DMS79 treated with DMSO at 0.1 percent for 48 hours (cell line): Measurements from ENCODE around the gene THBD.

Experiments used
- DNase-seq: peaks from one replicate; lab custom pipeline; 2025; lab: John Stamatoyannopoulos, UW

Gene THBD

GRCh38 chr20:23061734-23062561, 12.5 kb upstream of the THBD start:
- no peak for DNase-seq

DNA sequence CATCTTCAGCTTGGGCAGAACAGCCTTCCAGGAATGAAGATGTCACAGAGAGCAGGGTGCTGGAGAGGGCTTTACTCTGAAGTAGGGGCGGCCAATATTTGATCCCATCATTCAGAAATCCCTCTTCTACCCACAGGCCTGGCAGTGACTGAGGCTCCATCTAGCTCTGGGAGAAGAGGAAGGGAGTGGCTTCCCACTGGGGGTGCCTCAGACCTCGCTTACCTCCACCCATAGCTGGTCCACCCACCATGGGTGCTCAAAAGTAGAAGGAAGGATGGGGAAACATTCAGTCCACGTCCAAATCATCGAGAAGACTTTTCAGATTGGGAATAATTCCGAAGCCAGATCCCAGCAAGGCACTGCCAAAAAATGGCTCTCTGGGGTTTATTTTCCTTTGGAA, 11.8 kb upstream of the THBD start:
- DNase-seq, result no peak

- no peak for DNase-seq
Measured at GRCh38 chr20:23060629-23061028, 11.2 kb upstream of the THBD start.

GRCh38 chr20:23059846-23060245, 10.4 kb upstream of the THBD start:
- peak; percentile 39 for DNase-seq

DNA sequence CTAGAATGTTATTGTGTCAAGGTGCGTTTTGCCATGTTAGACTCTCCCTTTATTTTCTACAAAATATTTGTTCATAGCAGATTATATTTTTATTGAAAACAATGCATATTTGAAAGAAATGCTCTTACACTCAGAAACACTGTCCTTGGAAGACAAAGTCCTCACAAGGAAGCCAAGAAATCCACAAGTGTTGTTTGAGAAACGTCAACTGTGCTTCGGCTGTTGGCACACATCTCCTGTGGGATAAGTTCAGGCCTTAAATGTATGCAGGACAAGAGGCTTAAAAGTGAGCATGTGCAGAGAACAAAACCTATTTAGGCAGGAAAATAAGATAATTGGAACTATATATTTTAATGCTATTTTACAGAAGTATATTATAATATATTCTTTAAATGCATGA, 9.5 kb upstream of the THBD start:
- DNase-seq, result no peak

DNA sequence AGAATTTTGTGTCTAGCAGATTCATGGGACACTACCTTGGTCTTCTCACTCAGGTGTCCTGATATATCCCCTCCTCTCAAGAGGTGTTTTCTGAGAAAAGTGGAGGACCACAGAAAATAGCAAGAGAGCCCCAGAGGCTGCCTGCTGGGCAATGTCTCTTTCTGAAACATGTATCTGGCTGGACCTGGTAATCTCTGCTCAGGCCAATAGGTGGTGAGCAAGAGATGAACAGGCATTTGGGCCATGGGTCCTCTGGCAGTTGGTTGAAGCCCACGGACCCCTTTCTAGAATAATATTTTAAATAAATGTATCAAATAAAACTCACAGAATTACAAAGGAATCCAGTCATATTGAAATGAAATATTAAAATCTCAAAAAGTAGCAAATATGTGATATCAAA, 8.8 kb upstream of the THBD start:
- DNase-seq, result no peak

- no peak for DNase-seq
Measured at GRCh38 chr20:23052904-23053303, 3.4 kb upstream of the THBD start.

GRCh38 chr20:23050847-23051627, 1.6 kb upstream of the THBD start:
- no peak for DNase-seq

GRCh38 chr20:23050076-23050838, 785 bp upstream of the THBD start:
- DNase-seq, result no peak

- peak; percentile 44 for DNase-seq
Measured at GRCh38 chr20:23048283-23049200, 930 bp downstream of the THBD start.

- peak; percentile 38 for DNase-seq
Measured at GRCh38 chr20:23047738-23048214, 1.7 kb downstream of the THBD start.

DNA sequence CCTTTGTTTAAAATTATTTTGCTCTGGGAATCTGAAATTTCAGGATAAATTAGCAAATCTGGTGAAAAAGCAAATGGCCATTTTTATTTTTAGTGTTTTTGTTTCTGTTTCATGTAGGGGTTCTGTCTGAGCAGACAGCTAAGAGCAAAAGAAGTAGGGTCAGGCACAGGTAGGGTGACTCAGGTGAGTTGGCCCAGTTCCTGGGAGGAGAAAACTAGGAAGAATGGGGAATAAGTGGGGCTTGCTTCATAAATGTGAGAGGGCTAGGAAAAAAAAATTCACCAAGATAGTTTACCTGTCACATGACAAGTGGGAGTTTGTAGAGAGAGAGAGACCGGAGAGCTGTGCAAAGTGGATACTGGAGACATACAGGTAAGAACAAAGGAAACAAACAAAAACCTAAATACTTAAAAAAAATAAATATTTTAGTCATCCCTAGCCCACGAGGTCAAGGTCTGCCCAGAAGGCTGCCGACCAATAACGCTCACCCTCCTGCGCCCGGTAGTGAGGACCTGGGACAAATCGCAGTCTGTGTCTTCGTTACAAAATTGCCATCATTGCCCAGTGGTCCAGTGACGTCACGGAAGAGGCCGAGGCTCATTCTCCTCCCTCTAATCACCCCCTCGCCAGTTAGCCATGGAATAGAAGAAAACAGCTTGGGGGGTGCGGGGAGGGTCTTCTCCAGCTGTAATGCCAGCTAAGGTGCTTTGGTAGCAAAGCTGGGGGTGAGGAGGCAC, 2.3 kb downstream of the THBD start:
- DNase-seq, result peak; percentile 52

DNA sequence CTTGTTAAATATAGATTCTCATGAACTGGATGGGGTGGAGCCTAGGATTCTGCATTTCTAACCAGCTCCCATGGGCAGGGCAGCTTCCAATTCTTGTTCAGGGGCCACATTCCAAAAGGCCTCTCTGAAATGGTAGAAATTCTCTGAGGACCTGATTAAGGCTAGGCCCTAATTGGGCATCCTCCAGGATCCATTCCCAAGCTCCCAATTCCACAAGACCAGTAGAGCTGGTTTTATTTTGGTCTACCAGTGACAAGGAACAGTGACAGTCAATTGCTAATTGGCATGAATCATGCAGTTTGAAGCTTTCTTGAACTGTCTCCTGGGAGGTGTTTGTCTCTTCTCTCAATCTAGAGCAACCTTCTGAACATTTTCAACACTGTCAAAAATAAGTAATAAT, 3.0 kb downstream of the THBD start:
- DNase-seq, result no peak

DNA sequence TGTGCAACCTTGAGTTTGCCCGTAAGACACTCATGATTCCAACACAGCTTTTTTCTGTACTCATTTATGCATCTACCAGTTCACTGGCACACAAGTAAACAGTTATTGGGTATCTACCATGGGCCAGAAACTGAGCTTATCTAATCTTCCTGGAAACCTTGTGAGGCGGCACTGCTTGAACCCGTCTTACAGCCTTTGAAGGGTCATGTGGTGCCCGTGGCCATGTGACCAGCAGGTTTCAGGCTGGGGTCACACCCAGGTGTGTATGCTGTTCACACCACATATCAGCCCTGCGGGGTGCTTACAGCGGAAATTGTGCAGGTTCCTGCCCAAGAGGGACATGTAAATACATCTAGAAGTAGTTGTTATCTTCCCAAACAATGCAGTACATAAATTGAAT, 6.1 kb downstream of the THBD start:
- DNase-seq, result no peak

- DNase-seq, result no peak
Measured at GRCh38 chr20:23042270-23042669, 7.2 kb downstream of the THBD start.

- no peak for DNase-seq
Measured at GRCh38 chr20:23039885-23040508, 9.5 kb downstream of the THBD start.

- DNase-seq, result no peak
Measured at GRCh38 chr20:23039136-23039875, 10.2 kb downstream of the THBD start.

DNA sequence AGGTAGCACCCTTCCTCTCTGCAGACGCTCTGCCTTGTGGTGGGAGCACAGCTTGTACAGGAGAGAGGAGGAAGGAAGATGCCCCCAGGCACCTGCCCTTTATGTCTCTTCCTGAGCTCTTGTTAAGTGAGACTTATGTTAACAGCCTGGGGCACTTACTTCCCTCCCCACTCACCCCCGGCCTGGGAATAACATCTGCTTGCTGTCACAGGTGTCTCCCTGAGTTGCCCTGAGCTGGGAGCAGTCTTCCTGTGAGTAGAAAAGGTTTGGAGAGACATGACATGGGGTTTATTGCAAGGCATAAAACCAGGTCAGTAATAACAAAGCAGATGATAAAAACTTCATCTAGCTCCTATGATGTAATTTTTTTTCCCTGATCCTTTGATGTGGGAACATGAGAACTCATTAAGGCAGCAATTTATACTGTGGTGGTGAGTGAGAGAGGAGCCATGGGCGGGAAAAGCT, 12.4 kb downstream of the THBD start:
- no peak for DNase-seq

DNA sequence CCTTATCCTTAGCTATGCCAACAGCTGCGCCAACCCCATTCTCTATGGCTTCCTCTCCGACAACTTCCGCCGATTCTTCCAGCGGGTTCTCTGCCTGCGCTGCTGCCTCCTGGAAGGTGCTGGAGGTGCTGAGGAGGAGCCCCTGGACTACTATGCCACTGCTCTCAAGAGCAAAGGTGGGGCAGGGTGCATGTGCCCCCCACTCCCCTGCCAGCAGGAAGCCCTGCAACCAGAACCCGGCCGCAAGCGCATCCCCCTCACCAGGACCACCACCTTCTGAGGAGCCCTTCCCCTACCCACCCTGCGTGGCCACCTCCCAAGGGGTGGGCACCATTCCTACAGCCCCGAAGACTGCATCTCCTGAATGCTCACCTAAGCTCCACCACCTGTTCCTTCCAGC, 13.1 kb downstream of the THBD start:
- no peak for DNase-seq
